ENCODE data around the gene ARHGAP6. TPM values are rescaled to one million over a fixed set of nuclear protein-coding genes. Genes with fewer than 3 reads are reported as not detected.
A peak's percentile ranks its signal among the peaks of the same experiment; 100 is the strongest.

Gene ARHGAP6
- total and polyA plus RNA-seq, 2 experiments from 2014 or later, result 0.26 to 0.59 TPM

GRCh38 chrX:11103006-11103405, 562.7 kb downstream of the ARHGAP6 start:
- Mint-ChIP-seq H3K4me3 (no peak overlapping the region), H3K4me1 (peaks cover 8% of the 10 kb centered on the region), H3K27ac (no peak overlapping the region), H3K27me3 (ENCODE audit: insufficient read depth, low read depth, poor library complexity) (peaks cover 4% of the 10 kb centered on the region), H3K9me3 (no peaks in the 10 kb centered on the region), H3K36me3 (ENCODE audit: low read depth) (no peaks in the 10 kb centered on the region)
- TF ChIP-seq ZNF114 (CRISPR knock-in tag; IDR thresholded peaks at IDR 0.05) (no peak), NANOG (IDR thresholded peaks at IDR 0.05; ENCODE audit: borderline replicate concordance) (no peak), CTCF (conservative IDR thresholded peaks at IDR 0.05; ENCODE audit: low read depth in 2 of 2) (no peak), REST (IDR thresholded peaks at IDR 0.05; ENCODE audit: unreplicated experiment) (no peak), ZNF331 (CRISPR knock-in tag; IDR thresholded peaks at IDR 0.05; ENCODE audit: low read depth) (no peak), EZH2phosphoT487 (IDR thresholded peaks at IDR 0.05; ENCODE audit: unreplicated experiment) (no peak)
- H4K20me1 ChIP-seq (replicated peaks; ENCODE audit: insufficient read depth), result no peaks in the 10 kb centered on the region
- H3K27me3 ChIP-seq (ENCODE audit: insufficient read depth), result no peaks in the 10 kb centered on the region
- no peak overlapping the region for H3K4me2 ChIP-seq
- H3K4me1 ChIP-seq (ENCODE audit: insufficient read depth), result no peaks in the 10 kb centered on the region
- no peak overlapping the region for H3K27ac ChIP-seq (ENCODE audit: low read depth)
- no peaks in the 10 kb centered on the region for H3K79me2 ChIP-seq (replicated peaks; ENCODE audit: insufficient read depth)
- ATAC-seq (no peak), DNase-seq (ENCODE audit: low spot score) (no peak)
- no peaks in the 10 kb centered on the region for H3F3A ChIP-seq (replicated peaks; ENCODE audit: low read depth)
- H2AFZ ChIP-seq, result no peak overlapping the region
- no peaks in the 10 kb centered on the region for H3K36me3 ChIP-seq (ENCODE audit: insufficient read depth)
- no peaks in the 10 kb centered on the region for H3K9me2 ChIP-seq (ENCODE audit: insufficient read depth)
- no peak overlapping the region for H3K4me3 ChIP-seq

- DNase-seq (ENCODE audit: low spot score) (peak; percentile 60), ATAC-seq (peak; percentile 55)
- Mint-ChIP-seq H3K9me3 (no peaks in the 10 kb centered on the region), H3K27ac (no peak overlapping the region), H3K4me3 (no peak overlapping the region), H3K36me3 (ENCODE audit: low read depth) (no peaks in the 10 kb centered on the region), H3K4me1 (peaks cover 8% of the 10 kb centered on the region), H3K27me3 (ENCODE audit: insufficient read depth, low read depth, poor library complexity) (peaks cover 4% of the 10 kb centered on the region)
- Histone ChIP-seq H3K27me3 (ENCODE audit: insufficient read depth) (no peaks in the 10 kb centered on the region), H3K4me2 (no peak overlapping the region), H3K9me2 (ENCODE audit: insufficient read depth) (no peaks in the 10 kb centered on the region), H3F3A (replicated peaks; ENCODE audit: low read depth) (no peaks in the 10 kb centered on the region), H3K4me3 (no peak overlapping the region), H3K4me1 (ENCODE audit: insufficient read depth) (no peaks in the 10 kb centered on the region), H3K36me3 (ENCODE audit: insufficient read depth) (no peaks in the 10 kb centered on the region), H4K20me1 (replicated peaks; ENCODE audit: insufficient read depth) (no peaks in the 10 kb centered on the region), H3K79me2 (replicated peaks; ENCODE audit: insufficient read depth) (no peaks in the 10 kb centered on the region), H2AFZ (no peak overlapping the region), H3K27ac (ENCODE audit: low read depth) (no peak overlapping the region)
- TF ChIP-seq STAT1 (IDR thresholded peaks at IDR 0.05; ENCODE audit: unreplicated experiment) (no peak), CTCF (conservative IDR thresholded peaks at IDR 0.05; ENCODE audit: low read depth in 2 of 2) (peak; percentile 63 to 66)
These were observed 565.3 kb downstream of the ARHGAP6 start for GRCh38 chrX:11100281-11101035.
